H1 (cell line): Measurements from ENCODE around the gene SATB2. TPM values are rescaled to one million over a fixed set of nuclear protein-coding genes. Genes with fewer than 3 reads are reported as not detected.

Source experiments
- CTCF ChIA-PET: fragments of 300-600 bp; sonication (Branson Sonifier 250); formaldehyde crosslinking; loops from one replicate; lab custom pipeline; 2021; ENCODE audit not compliant: partially characterized antibody; lab: Charles Lee
- POLR2A ChIA-PET: fragments of 300-600 bp; sonication (Branson Sonifier 250); formaldehyde crosslinking; loops from one replicate; lab custom pipeline; 2021; ENCODE audit warnings: inconsistent platforms; ENCODE audit not compliant: partially characterized antibody; lab: Charles Lee
- DNase-seq, 2 experiments: peaks; one replicate each; pipeline versions ENCODE4 v3.0.0 to v3.0.0-alpha.2; 2010 to 2022; ENCODE audit warnings: low spot score in 2 of 2, low read depth in 1 of 2, mixed read lengths in 1 of 2
- FAIRE-seq: peaks from 2 replicates; lab custom pipeline; 2011; peaks lifted over from hg19 to GRCh38; lab: Jason Lieb, UNC
- H2AFZ ChIP-seq: 2 replicates; pipeline ENCODE4 v1.8.1; 2012; ENCODE audit warnings: low read length, inconsistent platforms
- H2AK5ac ChIP-seq: 2 replicates; pipeline ENCODE4 v1.6.1; 2013; ENCODE audit warnings: low read depth, low read length
- H2BK120ac ChIP-seq: replicated peaks from 2 replicates; pipeline ENCODE3; 2013; ENCODE audit warnings: low read depth, low read length, inconsistent platforms
- H2BK12ac ChIP-seq: 2 replicates; pipeline ENCODE4 v1.6.1; 2013; ENCODE audit warnings: low read depth, low read length
- H2BK15ac ChIP-seq: 2 replicates; pipeline ENCODE4 v1.6.1; 2013; ENCODE audit warnings: low read length
- H2BK20ac ChIP-seq: 2 replicates; pipeline ENCODE4 v1.6.1; 2013; ENCODE audit warnings: low read length
- H2BK5ac ChIP-seq: 2 replicates; pipeline ENCODE4 v1.6.1; 2013; ENCODE audit warnings: low read depth, low read length
- H3K14ac ChIP-seq: 2 replicates; pipeline ENCODE4 v1.6.1; 2013; ENCODE audit warnings: inconsistent platforms; ENCODE audit not compliant: insufficient read length
- H3K18ac ChIP-seq: 2 replicates; pipeline ENCODE4 v1.6.1; 2013; ENCODE audit warnings: low read length; ENCODE audit errors: extremely low read depth
- H3K23ac ChIP-seq: 2 replicates; pipeline ENCODE4 v1.6.1; 2013; ENCODE audit warnings: inconsistent platforms; ENCODE audit not compliant: insufficient read length
- H3K23me2 ChIP-seq: 2 replicates; pipeline ENCODE4 v1.6.1; 2013; ENCODE audit warnings: low read depth, low read length
- H3K27ac ChIP-seq: 2 replicates; pipeline ENCODE4 v1.6.1; 2011; ENCODE audit warnings: low read depth, low read length, inconsistent platforms
- H3K27me3 ChIP-seq, 4 experiments: replicated peaks in 1 of 4; 1 replicate in 1 of 4; 2 replicates in 3 of 4; pipeline versions ENCODE4 v1.6.1 to v1.8.1; 2011 to 2013; ENCODE audit warnings: low read length in 3 of 4, mild to moderate bottlenecking in 3 of 4, inconsistent platforms in 2 of 4, mixed read lengths in 2 of 4, moderate library complexity in 1 of 4; ENCODE audit not compliant: control insufficient read depth in 3 of 4, insufficient read depth in 3 of 4; ENCODE audit errors: extremely low read depth in 1 of 4
- H3K36me3 ChIP-seq, 4 experiments: 2 replicates each; pipeline versions ENCODE4 v1.6.1 to v1.8.1; 2011 to 2013; ENCODE audit warnings: mild to moderate bottlenecking in 4 of 4, low read length in 3 of 4, moderate library complexity in 2 of 4, control low read depth in 1 of 4, inconsistent platforms in 1 of 4; ENCODE audit not compliant: insufficient read depth in 4 of 4, control insufficient read depth in 2 of 4
- H3K4ac ChIP-seq: replicated peaks from 2 replicates; pipeline ENCODE3; 2013; ENCODE audit warnings: low read length, low read depth, mixed read lengths, inconsistent platforms; ENCODE audit not compliant: insufficient read length
- H3K4me1 ChIP-seq, 4 experiments: replicated peaks in 1 of 4; 1 replicate in 1 of 4; 2 replicates in 3 of 4; pipeline versions ENCODE4 v1.6.1 to v1.8.1; 2011 to 2013; ENCODE audit warnings: low read length in 3 of 4, inconsistent platforms in 2 of 4, mixed read lengths in 1 of 4; ENCODE audit not compliant: insufficient read depth in 4 of 4, control insufficient read depth in 3 of 4
- H3K4me2 ChIP-seq, 2 experiments: 2 replicates each; pipeline versions ENCODE4 v1.6.1 to v1.8.1; 2011 to 2013; ENCODE audit warnings: low read depth in 2 of 2, low read length in 2 of 2, control low read depth in 1 of 2, inconsistent platforms in 1 of 2, mild to moderate bottlenecking in 1 of 2; ENCODE audit not compliant: insufficient read depth in 1 of 2
- H3K4me3 ChIP-seq, 4 experiments: fragments of 200-600, 300-600 bp in 1 of 4; sonication (generic), shearing (Covaris generic), sonication (Bioruptor Twin) in 1 of 4; 2 replicates each; pipeline versions ENCODE4 v1.5.1 to v1.8.1; 2011 to 2016; ENCODE audit warnings: low read length in 4 of 4, low read depth in 3 of 4, control low read depth in 2 of 4, inconsistent platforms in 2 of 4, mild to moderate bottlenecking in 2 of 4, mixed read lengths in 1 of 4, moderate library complexity in 1 of 4; ENCODE audit not compliant: insufficient read depth in 2 of 4; ENCODE audit errors: extremely low read depth in 1 of 4
- H3K56ac ChIP-seq: replicated peaks from 2 replicates; pipeline ENCODE3; 2013; ENCODE audit warnings: low read depth, mild to moderate bottlenecking, mixed read lengths, low read length, inconsistent platforms; ENCODE audit not compliant: insufficient read length
- H3K79me1 ChIP-seq: 2 replicates; pipeline ENCODE4 v1.6.1; 2013; ENCODE audit warnings: low read depth, low read length, control low read depth
- H3K79me2 ChIP-seq, 2 experiments: 2 replicates each; pipeline versions ENCODE4 v1.6.1 to v1.8.1; 2012 to 2013; ENCODE audit warnings: low read length in 2 of 2, mild to moderate bottlenecking in 2 of 2, inconsistent platforms in 1 of 2; ENCODE audit not compliant: insufficient read depth in 2 of 2, control insufficient read depth in 1 of 2
- H3K9ac ChIP-seq, 4 experiments: replicated peaks in 1 of 4; 1 replicate in 1 of 4; 2 replicates in 3 of 4; pipeline versions ENCODE4 v1.6.1 to v1.8.1; 2011 to 2013; ENCODE audit warnings: low read depth in 3 of 4, low read length in 3 of 4, control low read depth in 2 of 4, mild to moderate bottlenecking in 2 of 4, moderate library complexity in 2 of 4, inconsistent platforms in 1 of 4; ENCODE audit errors: extremely low read depth in 1 of 4
- H3K9me3 ChIP-seq, 2 experiments: 2 replicates each; pipeline versions ENCODE4 v1.6.1 to v1.8.1; 2012 to 2013; ENCODE audit warnings: mild to moderate bottlenecking in 2 of 2, moderate library complexity in 2 of 2, control low read depth in 1 of 2, inconsistent platforms in 1 of 2, low read depth in 1 of 2, low read length in 1 of 2, mixed read lengths in 1 of 2; ENCODE audit not compliant: insufficient read depth in 2 of 2
- H4K20me1 ChIP-seq, 2 experiments: replicated peaks in 1 of 2; 2 replicates each; pipeline versions ENCODE3 to v1.8.1; 2011 to 2013; ENCODE audit warnings: inconsistent platforms in 2 of 2, low read length in 2 of 2, mild to moderate bottlenecking in 1 of 2; ENCODE audit not compliant: insufficient read depth in 2 of 2, control insufficient read depth in 1 of 2
- H4K5ac ChIP-seq: 2 replicates; pipeline ENCODE4 v1.6.1; 2013; ENCODE audit warnings: low read length, low read depth, mixed read lengths, inconsistent platforms; ENCODE audit not compliant: insufficient read length
- H4K8ac ChIP-seq: 2 replicates; pipeline ENCODE4 v1.8.0; 2013; ENCODE audit warnings: mild to moderate bottlenecking, moderate library complexity, low read length, inconsistent platforms; ENCODE audit not compliant: insufficient read depth; ENCODE audit errors: extremely low read depth
- H4K91ac ChIP-seq: replicated peaks from 2 replicates; pipeline ENCODE3; 2013; ENCODE audit warnings: low read length, mixed read lengths, inconsistent platforms; ENCODE audit not compliant: insufficient read length
- CBX5 ChIP-seq: fragments of 300-800, 300-1000 bp; sonication (generic); IDR thresholded peaks from 2 replicates; pipeline ENCODE4 v1.7.1; 2016; ENCODE audit warnings: antibody characterized with exemption, low read length, low read depth
- CHD2 ChIP-seq: IDR thresholded peaks from 2 replicates; pipeline ENCODE4 v1.6.1; 2012; ENCODE audit warnings: low read length, improper control_type of control experiment
- HDAC2 ChIP-seq, 2 experiments: fragments of 300-600 bp in 1 of 2; sonication (generic) in 1 of 2; IDR thresholded peaks; 2 replicates each; pipeline ENCODE4 v1.6.1; 2011 to 2012; ENCODE audit warnings: low read depth in 2 of 2, low read length in 2 of 2, mild to moderate bottlenecking in 2 of 2, moderate library complexity in 2 of 2, borderline replicate concordance in 1 of 2, inconsistent platforms in 1 of 2
- JUND ChIP-seq: IDR thresholded peaks from 2 replicates; pipeline ENCODE4 v1.6.1; 2011; ENCODE audit warnings: mild to moderate bottlenecking, improper control_type of control experiment, low read length
- NRF1 ChIP-seq: IDR thresholded peaks from 2 replicates; pipeline ENCODE4 v1.6.1; 2011; ENCODE audit warnings: mild to moderate bottlenecking, low read depth, low read length, improper control_type of control experiment
- RAD21 ChIP-seq, 2 experiments: IDR thresholded peaks in 1 of 2; conservative IDR thresholded peaks in 1 of 2; 2 replicates each; pipeline ENCODE4 v1.6.1; 2011; ENCODE audit warnings: low read depth in 2 of 2, low read length in 2 of 2, improper control_type of control experiment in 1 of 2, inconsistent platforms in 1 of 2, mild to moderate bottlenecking in 1 of 2, moderate library complexity in 1 of 2
- RFX5 ChIP-seq: IDR thresholded peaks from 2 replicates; pipeline ENCODE4 v1.6.1; 2011; ENCODE audit warnings: low read depth, low read length, improper control_type of control experiment, borderline replicate concordance
- SP1 ChIP-seq: IDR thresholded peaks from 2 replicates; pipeline ENCODE4 v1.6.1; 2011; ENCODE audit warnings: low read depth, low read length
- TEAD4 ChIP-seq: IDR thresholded peaks from 2 replicates; pipeline ENCODE4 v1.6.1; 2012; ENCODE audit warnings: low read depth, low read length, inconsistent platforms, mixed read lengths
- ZNF274 ChIP-seq: IDR thresholded peaks from 2 replicates; pipeline ENCODE4 v1.7.0; 2012; ENCODE audit warnings: low read length, borderline replicate concordance; ENCODE audit errors: extremely low read depth
- WGBS, 2 experiments: shearing (Covaris generic) in 1 of 2; methylation state at CpG; one replicate each; pipeline versions ENCODE4 v1.1.6 to v1.1.7; 2013 to 2015; ENCODE audit warnings: low lambda C conversion rate in 2 of 2, mixed read lengths in 2 of 2, inconsistent platforms in 1 of 2, low coverage in 1 of 2, missing lambda C conversion rate in 1 of 2; ENCODE audit not compliant: insufficient replicate concordance in 2 of 2, insufficient coverage in 1 of 2, insufficient read length in 1 of 2; ENCODE audit errors: extremely low coverage in 1 of 2, missing lambda C conversion rate in 1 of 2; 5-methylcytosine and 5-hydroxymethylcytosine counted together
- polyA plus RNA-seq, 7 experiments: library from polyadenylated mRNA; depleted of rRNA in 3 of 7; stranded (reverse) in 5 of 7; unstranded in 2 of 7; fragments of >200 nt in 5 of 7; fragments of 200-250 nt in 2 of 7; gene quantifications; 1 replicate in 5 of 7; 2 replicates in 1 of 7; 4 replicates in 1 of 7; pipeline versions ENCODE4 v1.2.1 to v1.2.3, GENCODE V29; 2011 to 2013; ENCODE audit warnings: missing spikeins in 2 of 7, mixed read lengths in 2 of 7
- total RNA-seq: library from RNA; stranded (reverse); fragmentation: NEBNext Ultra II Directional; extraction: Animal tissue kit (Norgen Biotek cat#: 25700); gene quantifications from 2 replicates; pipeline ENCODE4 v1.2.1, GENCODE V29; 2021

Gene SATB2
- total and polyA plus RNA-seq, 2 of the 8 experiments (the other 6 are each of a cell fraction or from before 2014, with no cell fraction given), result 1.3 to 5.7 TPM

DNA sequence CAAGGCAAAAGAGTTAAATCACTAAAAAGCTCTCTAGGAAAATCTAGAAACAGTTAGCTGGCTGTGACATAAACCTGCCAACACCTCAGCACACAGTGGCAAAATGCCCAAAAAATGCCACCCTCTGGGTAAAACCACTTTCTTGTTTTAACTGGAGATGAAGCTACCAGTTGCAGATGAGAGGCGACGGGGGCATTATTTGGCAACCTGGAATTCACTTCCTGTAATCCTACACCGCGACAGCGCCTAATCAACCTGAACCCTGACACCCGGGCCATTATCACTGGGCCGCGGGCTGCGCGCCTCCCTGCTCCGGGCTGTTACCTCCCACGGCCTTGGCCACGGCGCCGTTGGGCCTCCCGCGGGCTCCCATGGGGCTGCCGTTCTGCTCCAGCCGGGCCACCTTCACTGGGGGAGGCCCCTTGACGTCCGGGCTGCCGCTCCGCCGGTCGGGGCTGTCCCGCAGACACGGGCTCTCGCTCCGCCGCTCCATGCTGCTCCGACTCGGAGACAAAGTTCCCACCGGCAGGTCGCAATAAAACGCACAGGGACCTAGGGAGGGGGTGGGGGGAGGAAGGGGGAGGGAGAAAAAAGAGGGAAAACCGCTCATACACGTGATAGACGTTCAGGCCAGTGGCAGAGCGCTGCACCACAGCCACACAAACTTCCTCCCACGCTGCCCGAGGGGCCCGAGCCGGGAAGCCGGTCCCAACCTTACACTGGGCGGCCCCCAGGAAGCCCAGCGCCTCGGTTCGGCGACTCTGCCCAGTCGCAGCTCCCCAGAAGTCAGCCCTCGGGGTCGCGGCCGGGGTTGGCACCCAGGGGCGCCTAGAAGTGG, 2.0 kb downstream of the SATB2 start:
- H3K23ac ChIP-seq, result no peak overlapping the region
- no peak overlapping the region for H4K8ac ChIP-seq
- H2BK5ac ChIP-seq, result no peak overlapping the region; the same call in 1 of the 2 replicates
- no peak overlapping the region for H4K5ac ChIP-seq
- H3K4me1 ChIP-seq, result peaks cover 0 to 18% (median 8%) of the 10 kb centered on the region in 4 experiments; a peak in 5 of 7 replicates
- FAIRE-seq, result no peak
- H3K4me3 ChIP-seq, result peak overlapping the region; percentile 36 to 73 (median 54)
- H3K27me3 ChIP-seq, result peaks cover 5 to 40% (median 20%) of the 10 kb centered on the region in 4 experiments; a peak in 6 of 7 replicates
- H3K4ac ChIP-seq, result no peak overlapping the region
- no peaks in the 10 kb centered on the region for H3K79me2 ChIP-seq
- peak overlapping the region; percentile 56; the same call in 1 of the 2 replicates for H3K18ac ChIP-seq
- no peak overlapping the region for H2BK20ac ChIP-seq
- no peaks in the 10 kb centered on the region for H3K36me3 ChIP-seq
- H3K79me1 ChIP-seq, result no peaks in the 10 kb centered on the region
- H4K20me1 ChIP-seq, result no peaks in the 10 kb centered on the region
- no peaks in the 10 kb centered on the region for H3K9me3 ChIP-seq
- H3K23me2 ChIP-seq, result peaks cover 24% of the 10 kb centered on the region
- H2BK15ac ChIP-seq, result no peak overlapping the region
- H3K9ac ChIP-seq, result no peak overlapping the region
- ChIA-PET CTCF (interaction anchor here (0.6 to 1.8 kb wide), 7 partner anchors 9 to 50 kb away, joined by 3 to 6 read pairs (median 4); no protein-coding TSS in a partner anchor), POLR2A (interaction anchor here (0.9 to 1.6 kb wide), 4 partner anchors 9 to 14 kb away, joined by 3 to 5 read pairs (median 4); no protein-coding TSS in a partner anchor)
- no peak overlapping the region for H2AK5ac ChIP-seq
- no peak overlapping the region for H3K56ac ChIP-seq
- no peak overlapping the region for H3K14ac ChIP-seq
- H3K4me2 ChIP-seq, result peak overlapping the region; percentile 76 to 86
- 0 out of 2 replicates have a peak overlapping the region, but pooled peaks have one; percentile 18 for H2BK12ac ChIP-seq
- H2AFZ ChIP-seq, result peak overlapping the region; percentile 34; the same call in 1 of the 2 replicates
- no peak overlapping the region for H3K27ac ChIP-seq
- 1% methylated on average over 34 of the region's 55 CpGs; no CpG with 5 or more reads in 1 of the 2 experiments for WGBS, 2 experiments
- peak in 1 of 2 experiments; percentile 78 for DNase-seq
- H2BK120ac ChIP-seq, result no peak overlapping the region
- H4K91ac ChIP-seq, result no peak overlapping the region
- TF ChIP-seq CBX5 (no peak), CHD2 (no peak), JUND (no peak), SP1 (no peak), HDAC2 (IDR thresholded peaks at IDR 0.05; ENCODE audit: borderline replicate concordance in 1 of 2, low read depth in 2 of 2, low read length in 2 of 2) (no peak; a peak in 1 of 4 replicates), NRF1 (no peak), TEAD4 (peak; percentile 81), RAD21 (IDR thresholded peaks at IDR 0.05 in 1 of 2, conservative IDR thresholded peaks at IDR 0.05 in 1 of 2; ENCODE audit: low read depth in 2 of 2, low read length in 2 of 2) (no peak; a peak in 1 of 4 replicates), ZNF274 (no peak), RFX5 (no peak)
